Small intestine (tissue), 7 donors: ENCODE results near the gene CHAD. TPM values are rescaled to one million over a fixed set of nuclear protein-coding genes. Genes with fewer than 3 reads are reported as not detected.
A peak's percentile ranks its signal among the peaks of the same experiment; 100 is the strongest.

Experiments used
- DNase-seq, 2 donors: peaks; one replicate each; pipeline versions ENCODE4 v3.0.0 to v3.0.0-alpha.2; 2013
- FAIRE-seq: peaks from 2 replicates; lab custom pipeline; 2012; peaks lifted over from hg19 to GRCh38; lab: Jason Lieb, UNC
- H3K27ac ChIP-seq, 3 donors: one replicate each; pipeline ENCODE4 v1.5.1; 2013; ENCODE audit warnings: low read length in 2 of 3, mild to moderate bottlenecking in 2 of 3, control low read depth in 1 of 3, inconsistent platforms in 1 of 3, low read depth in 1 of 3, moderate library complexity in 1 of 3
- H3K27me3 ChIP-seq, 3 donors: one replicate each; pipeline ENCODE4 v1.6.1; 2013; ENCODE audit warnings: low read length in 3 of 3, inconsistent platforms in 1 of 3; ENCODE audit not compliant: control insufficient read depth in 3 of 3, insufficient read depth in 3 of 3
- H3K36me3 ChIP-seq, 3 donors: one replicate each; pipeline ENCODE4 v1.6.1; 2013; ENCODE audit warnings: low read length in 3 of 3, inconsistent platforms in 1 of 3, low read depth in 1 of 3, mild to moderate bottlenecking in 1 of 3, moderate library complexity in 1 of 3; ENCODE audit not compliant: control insufficient read depth in 3 of 3, insufficient read depth in 2 of 3
- H3K4me1 ChIP-seq, 3 donors: one replicate each; pipeline ENCODE4 v1.6.1; 2013; ENCODE audit warnings: low read length in 2 of 3, inconsistent platforms in 1 of 3, low read depth in 1 of 3, mild to moderate bottlenecking in 1 of 3, moderate library complexity in 1 of 3; ENCODE audit not compliant: control insufficient read depth in 3 of 3, insufficient read depth in 2 of 3
- H3K4me3 ChIP-seq, 3 donors: one replicate each; pipeline ENCODE4 v1.5.1; 2013; ENCODE audit warnings: low read length in 3 of 3, control low read depth in 1 of 3, inconsistent platforms in 1 of 3, low read depth in 1 of 3, mild to moderate bottlenecking in 1 of 3, moderate library complexity in 1 of 3
- H3K9me3 ChIP-seq, 2 donors: one replicate each; pipeline ENCODE4 v1.6.1; 2013; ENCODE audit warnings: low read depth in 1 of 2, low read length in 1 of 2; ENCODE audit not compliant: control insufficient read depth in 2 of 2, insufficient read depth in 1 of 2
- WGBS, 3 donors: extraction: QIAGEN DNeasy Blood & Tissue Kit; methylation state at CpG; one replicate each; pipeline ENCODE4 v1.1.7; 2013; 5-methylcytosine and 5-hydroxymethylcytosine counted together
- polyA plus RNA-seq, 4 donors: library from polyadenylated mRNA; stranded (reverse) in 3 of 4; unstranded in 1 of 4; fragments of 200-250 nt in 3 of 4; fragments of 120-200 nt in 1 of 4; gene quantifications; one replicate each; pipeline versions ENCODE4 v1.2.1 to v1.2.3, GENCODE V29; 2013
- donor health status: healthy with polysubstance abuse.
- donor health status: control.
- donor health status: control.
- donor health status: Bipolar disorder and iron deficiency.
- donor health status: healthy.

The CHAD gene
- polyA plus RNA-seq, 4 donors = 0.87 to 13.4 (median 5.8) TPM

- Histone ChIP-seq H3K4me1 (peaks cover 0 to 10% (median 0%) of the 10 kb centered on the region in 3 donors), H3K27ac (peak overlapping the region in 2 of 3 donors; percentile 12 to 21), H3K27me3 (no peaks in the 10 kb centered on the region), H3K36me3 (peaks cover 0 to 20% (median 0%) of the 10 kb centered on the region in 3 donors), H3K4me3 (no peak overlapping the region), H3K9me3 (no peaks in the 10 kb centered on the region)
- FAIRE-seq (no peak), DNase-seq (peak; percentile 50 to 67)
- WGBS, 3 donors = 22 to 63% (median 40%) methylated on average over 10 of the region's 10 CpGs
Measured at GRCh38 chr17:50452630-50453300, 15.9 kb downstream of the CHAD start.

- Histone ChIP-seq H3K4me3 (no peak overlapping the region), H3K4me1 (peaks cover 0 to 11% (median 0%) of the 10 kb centered on the region in 3 donors), H3K27me3 (no peaks in the 10 kb centered on the region), H3K36me3 (peaks cover 0 to 18% (median 0%) of the 10 kb centered on the region in 3 donors), H3K9me3 (no peaks in the 10 kb centered on the region), H3K27ac (no peak overlapping the region)
- DNase-seq (no peak), FAIRE-seq (no peak)
- WGBS, 3 donors = 20 to 63% (median 43%) methylated on average over 7 of the region's 7 CpGs
Measured at GRCh38 chr17:50451943-50452629, 16.6 kb downstream of the CHAD start.

GRCh38 chr17:50448643-50449042 lies 20.0 kb downstream of the CHAD start:
- no peak overlapping the region for H3K27ac ChIP-seq
- WGBS, 3 donors = 47 to 81% (median 48%) methylated on average over 2 of the region's 2 CpGs
- no peak for FAIRE-seq

GRCh38 chr17:50447870-50448595 lies 20.6 kb downstream of the CHAD start:
- WGBS, 3 donors = 54 to 77% (median 58%) methylated on average over 7 of the region's 7 CpGs
- FAIRE-seq (no peak), DNase-seq (peak; percentile 65 to 80)
- no peak overlapping the region for H3K4me3 ChIP-seq
- H3K9me3 ChIP-seq = no peaks in the 10 kb centered on the region
- H3K27ac ChIP-seq = peak overlapping the region in 1 of 3 donors; percentile 55
- H3K4me1 ChIP-seq = peaks cover 0 to 20% (median 0%) of the 10 kb centered on the region in 3 donors
- H3K27me3 ChIP-seq = no peaks in the 10 kb centered on the region
- H3K36me3 ChIP-seq = peaks cover 0 to 3% (median 0%) of the 10 kb centered on the region in 3 donors

More at GRCh38 chr17:50448643-50449042, 20.0 kb downstream of the CHAD start:
- no peak for DNase-seq
- H3K36me3 ChIP-seq = peaks cover 0 to 3% (median 0%) of the 10 kb centered on the region in 3 donors
- no peak overlapping the region for H3K4me3 ChIP-seq
- no peaks in the 10 kb centered on the region for H3K9me3 ChIP-seq
- peaks cover 0 to 14% (median 0%) of the 10 kb centered on the region in 3 donors for H3K4me1 ChIP-seq
- no peaks in the 10 kb centered on the region for H3K27me3 ChIP-seq

- H3K27ac ChIP-seq = no peak overlapping the region
- peaks cover 0 to 34% (median 0%) of the 10 kb centered on the region in 3 donors for H3K4me1 ChIP-seq
- H3K27me3 ChIP-seq = no peaks in the 10 kb centered on the region
- peaks cover 0 to 3% (median 0%) of the 10 kb centered on the region in 3 donors for H3K36me3 ChIP-seq
- no peaks in the 10 kb centered on the region for H3K9me3 ChIP-seq
- H3K4me3 ChIP-seq = no peak overlapping the region
- FAIRE-seq (no peak), DNase-seq (no peak)
- WGBS, 3 donors = 43 to 57% (median 50%) methylated on average over 1 of the region's 1 CpG
Measured at GRCh38 chr17:50445730-50446325, 22.9 kb downstream of the CHAD start.

GRCh38 chr17:50444841-50445715 lies 23.6 kb downstream of the CHAD start:
- Histone ChIP-seq H3K27me3 (no peaks in the 10 kb centered on the region), H3K4me1 (peaks cover 0 to 42% (median 0%) of the 10 kb centered on the region in 3 donors), H3K27ac (no peak overlapping the region), H3K9me3 (no peaks in the 10 kb centered on the region), H3K4me3 (no peak overlapping the region), H3K36me3 (peaks cover 0 to 8% (median 0%) of the 10 kb centered on the region in 3 donors)
- FAIRE-seq (no peak), DNase-seq (no peak)
- 90 to 92% (median 91%) methylated on average over 6 of the region's 6 CpGs for WGBS, 3 donors

- DNase-seq (peak; percentile 43 to 54), FAIRE-seq (no peak)
- Histone ChIP-seq H3K36me3 (peaks cover 0 to 16% (median 0%) of the 10 kb centered on the region in 3 donors), H3K9me3 (no peaks in the 10 kb centered on the region), H3K4me1 (peaks cover 0 to 49% (median 0%) of the 10 kb centered on the region in 3 donors), H3K27me3 (no peaks in the 10 kb centered on the region), H3K27ac (peak overlapping the region in 1 of 3 donors; percentile 19), H3K4me3 (no peak overlapping the region)
- 7 to 36% (median 23%) methylated on average over 3 of the region's 3 CpGs for WGBS, 3 donors
Measured at GRCh38 chr17:50443505-50443974, 25.1 kb downstream of the CHAD start.
